Adrenal gland (tissue), 5 donors: ENCODE measurements around the gene ZSWIM6.

Experiments
- CTCF ChIP-seq, 6 experiments: fragments of 450-650 bp in 4 of 6; fragments of 200-600 bp in 2 of 6; sonication (generic) in 1 of 6; IDR thresholded peaks; 1 replicate in 5 of 6; 2 replicates in 1 of 6; pipeline versions ENCODE4 v1.5.1 to v1.8.0; 2016 to 2021; ENCODE audit warnings: antibody characterized with exemption in 6 of 6, mild to moderate bottlenecking in 2 of 6, moderate library complexity in 1 of 6
- POLR2A ChIP-seq, 2 donors: fragments of 450-650 bp; IDR thresholded peaks; one replicate each; pipeline ENCODE4 v1.6.1; 2017; ENCODE audit warnings: antibody characterized with exemption in 2 of 2, mild to moderate bottlenecking in 2 of 2, moderate library complexity in 1 of 2
- donor health status: DM: no; HTN: no; CAD: no.

- no peak for TF ChIP-seq CTCF (IDR thresholded peaks at IDR 0.05)
- TF ChIP-seq POLR2A (IDR thresholded peaks at IDR 0.05) = no peak
Observed at GRCh38 chr5:61303346-61303745, 28.7 kb upstream of the ZSWIM6 start.
